GM10266 (cell line): ENCODE results near the gene PDGFRA.
A peak's percentile ranks its signal among the peaks of the same experiment; 100 is the strongest.

Experiments
- DNase-seq: peaks from one replicate; pipeline ENCODE4 v3.0.0; 2012; ENCODE audit errors: extremely low spot score
- TF ChIP-seq, protein P1 (sequence below): IDR thresholded peaks from 2 replicates; pipeline ENCODE4 v1.5.1; 2012; ENCODE audit warnings: mild to moderate bottlenecking, low read depth; ENCODE audit not compliant: control insufficient read depth, insufficient read depth; ENCODE audit errors: missing control alignments

Gene PDGFRA

DNA sequence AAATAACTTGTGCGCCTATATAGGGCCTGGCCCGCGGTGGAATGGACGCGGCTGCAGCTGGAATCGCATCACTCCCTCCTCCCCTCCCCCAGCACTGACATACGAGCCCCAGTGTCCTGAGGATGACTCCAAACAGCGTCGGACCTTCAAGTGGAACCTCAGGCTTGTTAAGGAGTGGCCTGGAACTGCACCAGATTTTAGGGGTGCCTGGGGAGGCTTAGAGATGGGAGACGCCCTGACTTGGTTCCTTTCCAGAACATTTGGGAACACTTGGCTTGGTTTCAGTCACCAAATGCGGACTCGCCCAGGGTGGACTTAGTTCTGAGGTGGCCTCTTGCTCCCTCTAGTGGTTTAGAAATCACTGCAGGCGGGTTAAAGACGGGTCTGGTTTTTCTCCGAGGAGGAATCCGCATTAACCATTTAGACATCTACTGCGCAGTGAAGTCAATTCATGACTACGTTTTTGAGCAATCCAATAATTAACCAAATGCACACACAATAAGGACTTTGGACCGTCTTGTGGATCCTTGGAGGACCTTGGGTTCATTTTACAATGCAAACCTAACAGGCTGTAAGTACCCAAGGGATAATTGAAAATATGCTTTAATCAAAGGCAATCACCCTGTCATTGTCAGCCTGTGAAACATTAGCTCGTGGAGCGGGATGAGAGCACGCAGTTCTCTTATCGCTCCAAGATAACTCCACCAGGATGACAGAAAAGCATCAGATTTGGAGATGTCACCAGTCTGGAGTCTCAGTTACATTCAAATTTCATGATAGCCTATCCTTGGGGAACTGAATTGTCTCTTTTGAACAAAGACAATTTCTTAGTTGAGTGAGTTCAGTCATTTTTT, 11.2 kb upstream of the PDGFRA start:
- TF ChIP-seq, protein P1, sequence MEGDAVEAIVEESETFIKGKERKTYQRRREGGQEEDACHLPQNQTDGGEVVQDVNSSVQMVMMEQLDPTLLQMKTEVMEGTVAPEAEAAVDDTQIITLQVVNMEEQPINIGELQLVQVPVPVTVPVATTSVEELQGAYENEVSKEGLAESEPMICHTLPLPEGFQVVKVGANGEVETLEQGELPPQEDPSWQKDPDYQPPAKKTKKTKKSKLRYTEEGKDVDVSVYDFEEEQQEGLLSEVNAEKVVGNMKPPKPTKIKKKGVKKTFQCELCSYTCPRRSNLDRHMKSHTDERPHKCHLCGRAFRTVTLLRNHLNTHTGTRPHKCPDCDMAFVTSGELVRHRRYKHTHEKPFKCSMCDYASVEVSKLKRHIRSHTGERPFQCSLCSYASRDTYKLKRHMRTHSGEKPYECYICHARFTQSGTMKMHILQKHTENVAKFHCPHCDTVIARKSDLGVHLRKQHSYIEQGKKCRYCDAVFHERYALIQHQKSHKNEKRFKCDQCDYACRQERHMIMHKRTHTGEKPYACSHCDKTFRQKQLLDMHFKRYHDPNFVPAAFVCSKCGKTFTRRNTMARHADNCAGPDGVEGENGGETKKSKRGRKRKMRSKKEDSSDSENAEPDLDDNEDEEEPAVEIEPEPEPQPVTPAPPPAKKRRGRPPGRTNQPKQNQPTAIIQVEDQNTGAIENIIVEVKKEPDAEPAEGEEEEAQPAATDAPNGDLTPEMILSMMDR: peak; percentile 76
- DNase-seq: peak; percentile 71

DNA sequence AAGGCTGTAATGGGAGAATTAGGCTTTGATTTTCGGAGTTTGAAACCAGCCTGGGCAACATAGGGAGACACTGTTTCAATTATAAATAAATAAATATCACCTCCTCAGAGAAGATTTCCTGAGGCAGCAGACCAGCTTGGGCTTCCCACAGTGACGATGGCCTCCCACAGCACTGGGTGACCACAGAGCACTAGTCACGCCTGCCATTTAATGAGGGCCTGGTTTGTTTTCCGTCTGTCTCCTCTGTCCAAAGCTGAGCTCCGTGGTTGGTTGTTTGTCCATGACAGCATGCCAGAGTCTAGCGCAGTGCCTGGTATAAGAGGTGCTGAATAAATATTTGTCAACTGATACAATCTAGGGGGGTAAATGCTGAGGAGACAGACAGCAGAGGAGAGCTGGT, 10.4 kb upstream of the PDGFRA start:
- no peak for DNase-seq
- TF ChIP-seq, protein P1: no peak

DNA sequence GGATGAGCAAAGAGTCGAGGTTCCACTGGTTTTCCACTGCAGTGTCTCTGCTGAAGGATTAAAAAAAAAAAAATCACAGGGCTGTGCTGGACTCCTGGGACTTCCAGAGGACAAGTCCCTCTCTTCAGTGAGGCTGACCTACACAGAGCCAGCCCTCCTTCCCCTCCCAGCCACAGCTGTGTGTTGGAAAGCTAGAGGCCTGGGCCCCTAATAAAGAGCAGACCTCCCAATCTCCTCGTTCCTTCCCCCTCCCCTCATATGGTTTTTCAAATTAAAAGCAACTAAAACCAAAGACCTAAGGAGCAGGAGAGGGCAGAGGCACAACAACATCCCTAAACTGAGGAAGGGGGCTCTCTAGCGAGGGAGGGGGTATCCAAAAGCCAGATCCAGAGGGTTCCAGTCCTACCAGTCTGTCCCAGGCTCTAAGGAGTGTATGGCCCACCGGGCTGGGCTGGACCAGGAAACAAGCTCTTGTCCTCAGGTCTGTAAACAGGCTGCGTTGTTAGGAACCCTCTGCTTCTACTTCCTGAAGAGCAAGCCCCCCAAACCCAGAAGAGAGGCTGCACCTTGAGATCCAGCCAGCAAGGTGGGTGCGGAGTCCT, 4.0 kb upstream of the PDGFRA start:
- no peak for DNase-seq
- TF ChIP-seq, protein P1: no peak

DNA sequence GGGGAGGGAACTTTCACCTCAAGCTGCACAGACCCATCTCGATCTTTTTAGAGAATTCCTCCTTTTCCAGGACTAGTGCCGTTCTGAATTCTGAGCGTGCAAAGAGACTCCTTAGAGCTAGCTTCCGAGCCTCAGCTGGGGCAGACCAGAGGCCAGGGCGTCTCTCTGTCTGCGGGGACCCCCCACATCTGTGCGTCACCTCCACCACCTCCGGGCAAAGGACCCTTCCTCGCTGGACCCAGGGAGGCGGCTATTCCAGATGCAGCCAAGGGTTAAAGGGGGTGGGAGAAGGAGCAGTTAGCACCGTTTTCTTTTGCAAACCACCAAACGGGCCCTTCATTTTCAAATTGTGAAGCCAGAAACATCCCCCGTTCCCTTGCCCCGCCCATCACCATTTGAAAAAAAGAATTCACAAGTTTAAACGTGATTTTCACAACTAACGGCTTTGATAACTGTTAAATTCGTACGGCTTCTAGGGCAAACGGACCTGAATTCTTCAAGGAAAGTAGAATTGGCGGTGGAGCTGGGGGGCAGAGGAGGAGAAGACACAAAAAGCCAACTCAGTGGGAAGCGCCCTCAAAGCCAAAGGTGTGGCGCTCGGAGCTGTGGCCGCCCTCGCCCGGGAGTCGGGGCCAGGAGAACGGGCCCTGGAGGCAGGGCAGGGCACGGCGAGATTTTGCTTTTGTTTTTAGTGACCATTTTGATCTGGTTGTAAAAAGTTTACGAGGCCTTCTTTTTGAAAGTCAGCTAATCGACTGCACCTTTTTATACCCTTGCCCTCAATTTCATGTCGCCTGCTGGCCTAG, 3.3 kb upstream of the PDGFRA start:
- no peak for DNase-seq
- TF ChIP-seq, protein P1: no peak

DNA sequence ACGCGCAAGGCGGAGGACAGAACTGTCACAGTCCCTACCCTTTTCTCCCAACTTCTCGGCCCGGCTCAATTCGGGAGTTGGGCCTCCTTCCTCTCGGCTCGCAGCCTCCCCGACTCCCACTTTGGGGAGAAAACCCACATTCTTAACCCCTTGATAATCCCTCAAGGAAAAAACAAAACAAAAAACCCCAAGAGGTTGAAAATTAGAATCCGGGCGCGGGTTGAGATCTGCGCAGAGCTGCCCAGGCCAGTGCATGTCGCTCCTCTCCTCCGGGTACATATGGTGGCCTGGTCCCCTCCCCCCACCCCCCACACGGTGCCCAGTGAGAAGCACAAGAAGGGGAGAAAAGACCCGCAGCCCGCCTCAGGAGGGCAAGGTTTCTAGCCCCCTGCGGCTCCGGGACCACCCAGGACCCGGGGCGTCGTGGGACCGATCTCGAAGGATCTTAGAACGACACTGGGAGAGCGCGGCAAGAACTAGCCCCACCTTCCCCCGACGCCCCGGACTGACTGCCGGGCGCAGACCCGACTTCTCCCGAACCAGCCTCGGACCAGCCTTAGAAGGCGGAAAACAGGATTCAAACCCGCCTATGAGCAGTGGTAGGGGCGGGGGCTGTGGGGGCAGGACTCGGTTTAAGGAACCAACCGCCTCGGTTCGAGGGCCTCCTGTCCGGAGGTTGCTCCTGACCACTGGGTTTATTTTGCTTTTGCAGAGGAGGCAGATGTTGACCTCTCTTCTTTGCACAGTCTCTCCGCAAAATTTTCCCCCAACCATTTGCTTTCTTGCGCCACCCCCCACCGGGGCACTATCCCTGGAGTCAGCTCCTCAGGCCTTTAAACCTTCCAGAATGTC, 2.5 kb upstream of the PDGFRA start:
- TF ChIP-seq, protein P1: no peak
- no peak for DNase-seq

DNA sequence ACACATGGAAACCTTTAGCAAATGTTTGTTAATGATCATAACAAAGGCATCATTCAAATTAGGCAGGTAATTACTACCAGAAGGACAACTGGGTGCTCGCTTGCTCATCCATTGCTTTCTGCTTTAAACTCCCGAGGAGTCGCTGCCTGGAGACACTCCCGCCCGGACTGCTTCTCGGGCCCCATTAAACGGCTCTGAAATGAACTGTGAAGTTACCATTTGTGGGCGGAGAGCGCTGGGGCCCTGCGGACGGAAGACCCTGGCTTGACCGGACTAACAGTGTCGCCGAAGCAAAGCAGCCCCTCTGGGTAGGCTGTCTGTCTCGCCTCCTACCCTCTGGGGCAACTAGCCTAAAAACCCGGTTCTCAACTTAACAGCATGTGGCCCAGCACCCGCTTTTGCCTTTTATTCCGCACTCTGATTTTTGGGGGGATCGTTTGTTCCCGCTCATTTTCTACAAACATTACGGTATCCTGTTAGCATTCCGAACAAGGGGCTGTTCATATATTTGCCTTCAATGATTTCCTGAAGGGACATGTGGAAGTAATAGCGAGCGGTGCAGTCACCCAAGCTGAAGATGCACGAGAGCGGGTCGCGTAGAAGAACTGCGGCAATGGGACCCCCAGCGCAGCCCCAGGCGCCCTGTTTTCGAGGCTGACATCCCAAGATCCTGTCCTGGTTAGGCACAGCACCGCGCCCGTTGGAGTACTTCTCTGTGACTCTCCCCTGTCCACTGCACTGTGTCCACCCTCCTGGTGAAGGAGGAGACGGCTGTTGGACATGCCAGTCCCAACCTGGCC, 1.6 kb upstream of the PDGFRA start:
- DNase-seq: no peak
- TF ChIP-seq, protein P1: no peak
